Keratinocyte (primary cell): ENCODE results near the gene KDM4B. TPM values are rescaled to one million over a fixed set of nuclear protein-coding genes. Genes with fewer than 3 reads are reported as not detected.
"Not testable (repeated sequence)": the region's sequence is repeated elsewhere in the genome, so short reads cannot be mapped to it uniquely, and the experiment has no call there.

Experiments used
- DNase-seq: peaks from one replicate; pipeline ENCODE4 v3.0.0-alpha.2; 2011; ENCODE audit warnings: low read depth, missing footprints, low spot score
- FAIRE-seq: peaks from 2 replicates; lab custom pipeline; 2011; peaks lifted over from hg19 to GRCh38; lab: Jason Lieb, UNC
- H2AFZ ChIP-seq: 2 replicates; pipeline ENCODE4 v1.6.0; 2012; ENCODE audit warnings: low read length, control low read depth, inconsistent platforms; ENCODE audit not compliant: control insufficient read depth
- H3K27ac ChIP-seq: 2 replicates; pipeline ENCODE4 v1.5.1; 2011; ENCODE audit warnings: low read length; ENCODE audit not compliant: control insufficient read depth, insufficient read depth
- H3K27me3 ChIP-seq: 3 replicates; pipeline ENCODE4 v1.6.0; 2011; ENCODE audit warnings: low read length; ENCODE audit not compliant: control insufficient read depth, insufficient read depth; ENCODE audit errors: extremely low read depth
- H3K36me3 ChIP-seq, 2 experiments: 2 replicates in 1 of 2; 3 replicates in 1 of 2; pipeline ENCODE4 v1.5.1; 2011; ENCODE audit warnings: low read length in 2 of 2, mild to moderate bottlenecking in 1 of 2; ENCODE audit not compliant: control insufficient read depth in 2 of 2, insufficient read depth in 2 of 2; ENCODE audit errors: extremely low read depth in 1 of 2
- H3K4me1 ChIP-seq: 3 replicates; pipeline ENCODE4 v1.5.1; 2011; ENCODE audit warnings: low read length; ENCODE audit not compliant: control insufficient read depth, insufficient read depth; ENCODE audit errors: extremely low read depth
- H3K4me2 ChIP-seq: 3 replicates; pipeline ENCODE4 v1.6.0; 2011; ENCODE audit warnings: low read depth, low read length; ENCODE audit not compliant: control insufficient read depth, insufficient read depth; ENCODE audit errors: extremely low read depth
- H3K4me3 ChIP-seq, 3 experiments: fragments of 200-600 bp in 1 of 3; sonication (generic) in 1 of 3; 2 replicates in 2 of 3; 3 replicates in 1 of 3; pipeline ENCODE4 v1.5.1; 2011 to 2016; ENCODE audit warnings: low read length in 3 of 3, mild to moderate bottlenecking in 3 of 3, control low read depth in 2 of 3, inconsistent platforms in 1 of 3, low read depth in 1 of 3, mixed read lengths in 1 of 3, mixed run types in 1 of 3, moderate library complexity in 1 of 3; ENCODE audit not compliant: control insufficient read depth in 2 of 3, insufficient read depth in 2 of 3; ENCODE audit errors: extremely low read depth in 1 of 3
- H3K79me2 ChIP-seq: 2 replicates; pipeline ENCODE4 v1.6.0; 2012; ENCODE audit warnings: low read length; ENCODE audit not compliant: control insufficient read depth, insufficient read depth
- H3K9ac ChIP-seq: 3 replicates; pipeline ENCODE4 v1.6.0; 2011; ENCODE audit warnings: low read length; ENCODE audit not compliant: control insufficient read depth, insufficient read depth; ENCODE audit errors: extremely low read depth
- H3K9me1 ChIP-seq: 3 replicates; pipeline ENCODE4 v1.6.0; 2011; ENCODE audit warnings: low read length; ENCODE audit not compliant: control insufficient read depth, insufficient read depth; ENCODE audit errors: extremely low read depth
- H3K9me3 ChIP-seq: 2 replicates; pipeline ENCODE4 v1.5.1; 2012; ENCODE audit warnings: low read depth, low read length; ENCODE audit not compliant: control insufficient read depth
- H4K20me1 ChIP-seq: 3 replicates; pipeline ENCODE4 v1.6.0; 2011; ENCODE audit warnings: low read length; ENCODE audit not compliant: control insufficient read depth, insufficient read depth; ENCODE audit errors: extremely low read depth
- EZH2 ChIP-seq: IDR thresholded peaks from one replicate; pipeline ENCODE4 v1.6.1; 2012; ENCODE audit warnings: inconsistent platforms, mild to moderate bottlenecking, low read length, moderate library complexity
- dilution Hi-C: fragments of 300-500 bp; cut with MboI; formaldehyde crosslinking; loops from one replicate; pipeline ENCODE4 v1.7.0; 2020; ENCODE audit warnings: low sequenced_read_pairs; ENCODE audit not compliant: extremely low pct_ligation_motif_present
- polyA plus RNA-seq, 5 experiments: library from polyadenylated mRNA; depleted of rRNA in 3 of 5; stranded (reverse) in 3 of 5; stranded (forward) in 1 of 5; unstranded in 1 of 5; fragments of >200 nt; gene quantifications; 1 replicate in 1 of 5; 2 replicates in 3 of 5; 3 replicates in 1 of 5; pipeline versions ENCODE4 v1.2.1 to v1.2.3, GENCODE V29; 2011 to 2012; ENCODE audit warnings: missing spikeins in 2 of 5, low read depth in 1 of 5, low replicate concordance in 1 of 5
- TF ChIP-seq, protein P1 (sequence below), 3 experiments: IDR thresholded peaks in 1 of 3; conservative IDR thresholded peaks in 1 of 3; optimal IDR thresholded peaks in 1 of 3; 2 replicates in 2 of 3; 3 replicates in 1 of 3; pipeline versions ENCODE3 to v1.5.1; 2011; ENCODE audit warnings: low read length in 3 of 3, mild to moderate bottlenecking in 3 of 3, moderate library complexity in 2 of 3, control low read depth in 1 of 3, inconsistent platforms in 1 of 3; ENCODE audit not compliant: insufficient read depth in 2 of 3; ENCODE audit errors: extremely low read depth in 1 of 3

KDM4B gene
- polyA plus RNA-seq, 1 donor (not counting 4 experiments of a cell fraction or from before 2014, with no cell fraction given) = 6.2 TPM

DNA sequence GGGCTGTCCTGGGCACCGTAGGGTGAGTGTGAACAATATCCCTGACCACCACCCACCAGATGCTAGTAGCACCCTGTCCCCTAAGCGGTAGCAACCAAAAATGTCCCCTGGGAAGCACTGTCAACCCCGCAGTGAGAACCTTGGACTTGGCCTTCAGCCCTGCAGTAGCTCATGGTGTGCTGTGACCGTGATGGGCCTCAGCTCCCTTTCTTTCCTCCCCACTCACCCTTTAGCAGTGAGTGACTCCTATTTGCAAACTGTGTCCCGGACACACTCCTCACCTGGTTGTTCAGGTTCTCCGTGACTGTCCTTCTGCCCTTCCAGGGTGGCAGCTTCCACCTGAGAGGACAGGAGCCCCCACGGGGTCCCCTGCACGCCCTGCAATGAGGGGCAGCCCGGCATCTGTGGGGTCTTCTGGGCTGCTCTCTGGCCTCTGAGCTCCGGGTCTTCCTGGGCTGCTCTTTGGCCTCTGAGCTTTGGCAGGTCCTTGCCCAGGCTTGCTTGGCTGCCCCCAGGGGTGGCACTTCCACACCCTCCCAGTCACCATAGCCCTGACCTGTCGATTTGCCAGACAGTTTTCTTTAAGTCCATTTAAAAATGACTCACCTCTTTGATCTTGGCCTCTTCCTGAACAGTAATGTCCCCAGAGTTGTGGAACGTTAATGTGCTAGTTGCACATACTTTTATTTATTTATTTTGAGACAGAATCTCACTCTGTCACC, 3.8 kb downstream of the KDM4B start:
- Histone ChIP-seq H3K4me3 (peak overlapping the region in 2 of 3 experiments; percentile 8 to 51), H2AFZ (no peak overlapping the region), H3K9me1 (peaks cover 5% of the 10 kb centered on the region), H3K27me3 (no peaks in the 10 kb centered on the region), H3K79me2 (peaks cover 66% of the 10 kb centered on the region), H3K9me3 (no peaks in the 10 kb centered on the region), H3K36me3 (peaks cover 0 to under 1% of the 10 kb centered on the region in 2 experiments), H3K4me2 (peak overlapping the region; percentile 69), H3K9ac (peak overlapping the region; percentile 25), H4K20me1 (peaks cover 10% of the 10 kb centered on the region), H3K4me1 (peaks cover 62% of the 10 kb centered on the region), H3K27ac (peak overlapping the region; percentile 6)
- DNase-seq (no peak), FAIRE-seq (no peak)
- dilution Hi-C loops = no loop called here
- no peak for TF ChIP-seq EZH2
- TF ChIP-seq, protein P1, sequence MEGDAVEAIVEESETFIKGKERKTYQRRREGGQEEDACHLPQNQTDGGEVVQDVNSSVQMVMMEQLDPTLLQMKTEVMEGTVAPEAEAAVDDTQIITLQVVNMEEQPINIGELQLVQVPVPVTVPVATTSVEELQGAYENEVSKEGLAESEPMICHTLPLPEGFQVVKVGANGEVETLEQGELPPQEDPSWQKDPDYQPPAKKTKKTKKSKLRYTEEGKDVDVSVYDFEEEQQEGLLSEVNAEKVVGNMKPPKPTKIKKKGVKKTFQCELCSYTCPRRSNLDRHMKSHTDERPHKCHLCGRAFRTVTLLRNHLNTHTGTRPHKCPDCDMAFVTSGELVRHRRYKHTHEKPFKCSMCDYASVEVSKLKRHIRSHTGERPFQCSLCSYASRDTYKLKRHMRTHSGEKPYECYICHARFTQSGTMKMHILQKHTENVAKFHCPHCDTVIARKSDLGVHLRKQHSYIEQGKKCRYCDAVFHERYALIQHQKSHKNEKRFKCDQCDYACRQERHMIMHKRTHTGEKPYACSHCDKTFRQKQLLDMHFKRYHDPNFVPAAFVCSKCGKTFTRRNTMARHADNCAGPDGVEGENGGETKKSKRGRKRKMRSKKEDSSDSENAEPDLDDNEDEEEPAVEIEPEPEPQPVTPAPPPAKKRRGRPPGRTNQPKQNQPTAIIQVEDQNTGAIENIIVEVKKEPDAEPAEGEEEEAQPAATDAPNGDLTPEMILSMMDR (optimal IDR thresholded peaks at IDR 0.05 in 1 of 3, IDR thresholded peaks at IDR 0.05 in 1 of 3, conservative IDR thresholded peaks at IDR 0.05 in 1 of 3; ENCODE audit: extremely low read depth in 1 of 3, insufficient read depth in 2 of 3, low read length in 3 of 3) = no peak

DNA sequence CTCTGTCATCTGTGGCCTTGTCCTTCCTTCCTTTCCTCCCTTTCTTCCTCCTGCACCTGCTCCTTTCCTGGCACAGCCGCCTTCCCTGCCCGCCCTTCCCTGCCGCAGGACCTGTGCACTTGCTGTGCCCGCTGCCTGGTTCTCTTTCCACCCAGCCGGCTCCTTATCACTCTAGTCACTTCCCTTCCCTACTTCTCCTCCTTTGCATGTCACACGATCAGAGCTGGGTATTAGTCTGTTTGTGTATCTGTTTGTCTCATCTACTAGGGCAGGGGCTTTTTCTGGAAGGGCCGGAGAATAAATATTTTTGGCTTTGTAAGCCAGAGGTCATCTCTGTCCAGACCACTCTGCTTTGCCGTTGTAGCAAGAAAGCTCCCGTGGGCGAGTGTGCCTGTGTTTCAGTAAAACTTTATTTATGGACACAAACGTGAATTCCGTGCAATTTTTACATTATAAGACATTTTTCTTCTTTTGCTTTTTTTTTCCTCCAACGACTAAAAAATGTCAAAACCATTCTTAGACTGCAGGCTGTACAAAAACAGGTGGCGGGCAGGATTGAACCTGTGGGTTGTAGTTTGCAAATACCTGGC, 6.1 kb downstream of the KDM4B start:
- no peaks in the 10 kb centered on the region for H3K9me3 ChIP-seq
- no peak overlapping the region for H3K9ac ChIP-seq
- H3K79me2 ChIP-seq = peaks cover 77% of the 10 kb centered on the region
- H3K4me3 ChIP-seq = no peak overlapping the region
- H3K27ac ChIP-seq = no peak overlapping the region
- peaks cover 0 to 10% of the 10 kb centered on the region in 2 experiments for H3K36me3 ChIP-seq
- peaks cover 10% of the 10 kb centered on the region for H4K20me1 ChIP-seq
- H2AFZ ChIP-seq = no peak overlapping the region
- FAIRE-seq (no peak), DNase-seq (no peak)
- dilution Hi-C loops = no loop called here
- TF ChIP-seq, protein P1 (optimal IDR thresholded peaks at IDR 0.05 in 1 of 3, IDR thresholded peaks at IDR 0.05 in 1 of 3, conservative IDR thresholded peaks at IDR 0.05 in 1 of 3; ENCODE audit: extremely low read depth in 1 of 3, insufficient read depth in 2 of 3, low read length in 3 of 3) = no peak
- no peak for TF ChIP-seq EZH2
- H3K9me1 ChIP-seq = peaks cover 5% of the 10 kb centered on the region
- H3K4me2 ChIP-seq = no peak overlapping the region
- H3K27me3 ChIP-seq = no peaks in the 10 kb centered on the region
- H3K4me1 ChIP-seq = peaks cover 58% of the 10 kb centered on the region

DNA sequence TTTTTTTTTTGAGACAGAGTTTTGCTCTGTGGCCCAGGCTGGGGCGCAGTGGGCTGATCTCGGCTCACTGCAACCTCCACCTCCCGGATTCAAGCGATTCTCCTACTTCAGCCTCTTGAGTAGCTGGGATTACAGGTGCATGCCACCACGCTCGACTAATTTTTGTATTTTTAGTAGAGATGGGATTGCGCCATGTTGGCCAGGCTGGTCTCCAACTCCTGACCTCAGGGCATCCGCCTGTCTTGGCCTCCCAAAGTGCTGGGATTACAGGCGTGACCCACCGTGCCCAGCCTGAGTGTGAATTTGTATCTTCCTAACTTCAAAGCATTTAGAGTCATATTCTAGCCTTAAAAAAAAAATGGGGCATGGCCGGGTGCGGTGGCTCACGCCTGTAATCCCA, 6.7 kb downstream of the KDM4B start:
- H3K27ac ChIP-seq, H3K27me3 ChIP-seq, H4K20me1 ChIP-seq, H2AFZ ChIP-seq, FAIRE-seq, H3K9me1 ChIP-seq, H3K4me2 ChIP-seq, H3K4me3 ChIP-seq, DNase-seq, H3K36me3 ChIP-seq, H3K9me3 ChIP-seq, dilution Hi-C loops: not testable (repeated sequence)
- H3K79me2 ChIP-seq = peaks cover 75% of the 10 kb centered on the region
- H3K9ac ChIP-seq = peak overlapping the region; percentile 74
- peaks cover 54% of the 10 kb centered on the region for H3K4me1 ChIP-seq
